CD4-positive, alpha-beta memory T cell (primary cell): ENCODE results near the gene INTS2. TPM values are rescaled to one million over a fixed set of nuclear protein-coding genes. Genes with fewer than 3 reads are reported as not detected.
"Not testable (repeated sequence)": the region's sequence is repeated elsewhere in the genome, so short reads cannot be mapped to it uniquely, and the experiment has no call there.

ENCODE experiments used
- CTCF ChIA-PET: fragments of 350-600 bp; sonication (Branson Sonifier 250); formaldehyde crosslinking; loops from one replicate; lab custom pipeline; 2021; ENCODE audit warnings: inconsistent platforms; ENCODE audit not compliant: partially characterized antibody; lab: Charles Lee
- POLR2A ChIA-PET: fragments of 350-600 bp; sonication (Branson Sonifier 250); formaldehyde crosslinking; loops from one replicate; lab custom pipeline; 2021; ENCODE audit not compliant: partially characterized antibody; lab: Charles Lee
- DNase-seq, 5 donors: peaks; one replicate each; pipeline versions ENCODE4 v3.0.0 to v3.0.0-alpha.2; 2020 to 2022; ENCODE audit warnings: mixed read lengths in 1 of 5
- H3K27ac ChIP-seq: one replicate; pipeline ENCODE4 v1.7.0; 2013; ENCODE audit warnings: low read depth, low read length
- H3K27me3 ChIP-seq: 2 replicates; pipeline ENCODE4 v1.7.0; 2013; ENCODE audit warnings: mild to moderate bottlenecking, low read length, moderate library complexity; ENCODE audit not compliant: insufficient read depth
- H3K36me3 ChIP-seq: 2 replicates; pipeline ENCODE4 v1.7.0; 2013; ENCODE audit warnings: mild to moderate bottlenecking, low read length, moderate library complexity; ENCODE audit not compliant: insufficient read depth
- H3K4me1 ChIP-seq: 2 replicates; pipeline ENCODE4 v1.7.0; 2013; ENCODE audit warnings: mild to moderate bottlenecking, low read length, moderate library complexity; ENCODE audit not compliant: insufficient read depth
- H3K4me3 ChIP-seq, 2 donors: one replicate each; pipeline ENCODE4 v1.7.0; 2013; ENCODE audit warnings: low read length in 2 of 2, mild to moderate bottlenecking in 1 of 2
- H3K9me3 ChIP-seq, 2 donors: one replicate each; pipeline ENCODE4 v1.7.0; 2013; ENCODE audit warnings: low read length in 2 of 2, control low read depth in 1 of 2; ENCODE audit not compliant: control insufficient read depth in 1 of 2
- H3K27ac Mint-ChIP-seq, 7 donors: one replicate each; pipeline ENCODE4 v1.8.0; 2020 to 2021; ENCODE audit warnings: mixed read lengths in 7 of 7, mild to moderate bottlenecking in 6 of 7, inconsistent platforms in 3 of 7, moderate library complexity in 3 of 7
- H3K27me3 Mint-ChIP-seq, 2 donors: one replicate each; pipeline ENCODE4 v1.8.0; 2020 to 2021; ENCODE audit warnings: mixed read lengths in 2 of 2
- H3K36me3 Mint-ChIP-seq, 2 donors: one replicate each; pipeline ENCODE4 v1.8.0; 2020 to 2021; ENCODE audit warnings: mixed read lengths in 2 of 2, inconsistent platforms in 1 of 2, mild to moderate bottlenecking in 1 of 2
- H3K4me1 Mint-ChIP-seq, 4 donors: one replicate each; pipeline ENCODE4 v1.8.0; 2020 to 2021; ENCODE audit warnings: mixed read lengths in 4 of 4, mild to moderate bottlenecking in 1 of 4
- H3K4me3 Mint-ChIP-seq, 8 donors: one replicate each; pipeline ENCODE4 v1.8.0; 2020 to 2021; ENCODE audit warnings: mixed read lengths in 8 of 8, mild to moderate bottlenecking in 7 of 8, moderate library complexity in 6 of 8, inconsistent platforms in 3 of 8
- H3K9me3 Mint-ChIP-seq, 8 donors: one replicate each; pipeline ENCODE4 v1.8.0; 2020 to 2021; ENCODE audit warnings: mixed read lengths in 8 of 8, mild to moderate bottlenecking in 5 of 8, inconsistent platforms in 3 of 8, moderate library complexity in 1 of 8
- intact Hi-C: fragments of 100-400 bp; cut with micrococcal nuclease; formaldehyde crosslinking; loops from one replicate; pipeline ENCODE4 v1.15.1; 2023
- polyA plus RNA-seq, 2 donors: library from polyadenylated mRNA; unstranded; fragments of 300-500 nt; fragmentation: Illumina TruSeq; gene quantifications; one replicate each; pipeline ENCODE4 v1.2.3, GENCODE V29; 2021
- total RNA-seq, 2 experiments: library from RNA; stranded (reverse); gene quantifications; one replicate each; pipeline ENCODE4 v1.2.3, GENCODE V29; 2021

Gene INTS2
- total and polyA plus RNA-seq, 4 experiments from 2014 or later = 3.9 to 18.7 (median 13.2) TPM

DNA sequence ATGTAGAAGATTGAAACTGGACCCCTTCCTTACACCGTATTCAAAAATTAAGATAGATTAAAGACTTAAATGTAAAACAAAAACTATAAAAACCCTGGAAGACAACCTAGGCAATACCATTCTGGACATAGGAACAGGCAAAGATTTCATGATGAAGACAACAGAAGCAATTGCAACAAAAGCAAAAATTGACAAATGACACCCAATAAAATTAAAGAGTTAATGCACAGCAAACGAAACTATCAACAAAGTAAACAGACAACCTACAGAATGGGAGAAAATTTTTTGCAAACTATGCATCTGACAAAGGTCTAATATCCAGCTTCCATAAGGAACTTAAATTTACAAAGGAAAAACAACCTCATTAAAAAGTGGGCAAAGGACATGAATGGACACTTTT is 101.6 kb downstream of the INTS2 start:
- POLR2A ChIA-PET, CTCF ChIA-PET, H3K9me3 ChIP-seq, H3K4me1 Mint-ChIP-seq, H3K4me3 Mint-ChIP-seq, H3K27me3 ChIP-seq, H3K36me3 ChIP-seq, H3K4me3 ChIP-seq, H3K4me1 ChIP-seq, H3K27me3 Mint-ChIP-seq, intact Hi-C loops, DNase-seq, H3K27ac ChIP-seq, H3K36me3 Mint-ChIP-seq, H3K27ac Mint-ChIP-seq, H3K9me3 Mint-ChIP-seq: not testable (repeated sequence)

DNA sequence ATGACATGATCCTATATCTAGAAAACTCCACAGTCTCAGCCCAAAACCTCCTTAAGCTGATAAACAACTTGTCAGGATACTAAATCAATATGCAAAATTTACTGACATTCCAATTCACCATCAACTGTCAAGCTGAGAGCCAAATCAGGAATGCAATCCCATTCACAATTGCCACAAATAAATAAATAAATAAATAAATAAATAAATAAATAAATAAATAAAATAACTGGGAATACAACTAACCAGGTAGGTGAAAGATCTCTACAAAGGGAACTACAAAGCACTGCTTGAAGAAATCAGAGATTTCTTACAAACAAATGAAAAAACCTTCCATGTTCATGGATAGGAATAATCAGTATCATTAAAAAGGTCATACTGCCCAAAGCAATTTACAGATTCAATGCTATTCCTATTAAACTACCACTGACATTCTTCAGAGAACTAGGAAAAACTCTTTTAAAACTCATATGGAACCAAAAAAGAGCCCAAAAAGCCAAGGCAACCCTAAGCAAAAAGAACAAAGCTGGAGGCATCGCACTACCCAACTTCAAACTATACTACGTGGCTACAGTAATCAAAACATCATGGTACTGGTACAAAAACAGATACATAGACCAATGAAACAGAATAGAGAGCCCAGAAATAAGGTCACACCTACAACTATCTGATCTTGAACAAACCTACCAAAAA is 102.2 kb downstream of the INTS2 start:
- H3K4me3 ChIP-seq = no peak overlapping the region
- CTCF ChIA-PET = no interaction called here
- intact Hi-C loops = no loop called here
- peaks cover 0 to 2% (median under 1%) of the 10 kb centered on the region in 8 donors for H3K9me3 Mint-ChIP-seq
- peaks cover 0 to 2% (median 0%) of the 10 kb centered on the region in 4 donors for H3K4me1 Mint-ChIP-seq
- peaks cover 0 to 1% of the 10 kb centered on the region in 2 donors for H3K27me3 Mint-ChIP-seq
- no peak for DNase-seq
- H3K36me3 Mint-ChIP-seq = peaks cover 0 to 7% of the 10 kb centered on the region in 2 donors
- POLR2A ChIA-PET = no interaction called here
- no peak overlapping the region for H3K27ac ChIP-seq
- no peak overlapping the region for H3K4me3 Mint-ChIP-seq
- no peak overlapping the region for H3K27ac Mint-ChIP-seq
- H3K9me3 ChIP-seq = no peaks in the 10 kb centered on the region
- no peaks in the 10 kb centered on the region for H3K36me3 ChIP-seq
- H3K27me3 ChIP-seq = no peaks in the 10 kb centered on the region
- no peaks in the 10 kb centered on the region for H3K4me1 ChIP-seq

DNA sequence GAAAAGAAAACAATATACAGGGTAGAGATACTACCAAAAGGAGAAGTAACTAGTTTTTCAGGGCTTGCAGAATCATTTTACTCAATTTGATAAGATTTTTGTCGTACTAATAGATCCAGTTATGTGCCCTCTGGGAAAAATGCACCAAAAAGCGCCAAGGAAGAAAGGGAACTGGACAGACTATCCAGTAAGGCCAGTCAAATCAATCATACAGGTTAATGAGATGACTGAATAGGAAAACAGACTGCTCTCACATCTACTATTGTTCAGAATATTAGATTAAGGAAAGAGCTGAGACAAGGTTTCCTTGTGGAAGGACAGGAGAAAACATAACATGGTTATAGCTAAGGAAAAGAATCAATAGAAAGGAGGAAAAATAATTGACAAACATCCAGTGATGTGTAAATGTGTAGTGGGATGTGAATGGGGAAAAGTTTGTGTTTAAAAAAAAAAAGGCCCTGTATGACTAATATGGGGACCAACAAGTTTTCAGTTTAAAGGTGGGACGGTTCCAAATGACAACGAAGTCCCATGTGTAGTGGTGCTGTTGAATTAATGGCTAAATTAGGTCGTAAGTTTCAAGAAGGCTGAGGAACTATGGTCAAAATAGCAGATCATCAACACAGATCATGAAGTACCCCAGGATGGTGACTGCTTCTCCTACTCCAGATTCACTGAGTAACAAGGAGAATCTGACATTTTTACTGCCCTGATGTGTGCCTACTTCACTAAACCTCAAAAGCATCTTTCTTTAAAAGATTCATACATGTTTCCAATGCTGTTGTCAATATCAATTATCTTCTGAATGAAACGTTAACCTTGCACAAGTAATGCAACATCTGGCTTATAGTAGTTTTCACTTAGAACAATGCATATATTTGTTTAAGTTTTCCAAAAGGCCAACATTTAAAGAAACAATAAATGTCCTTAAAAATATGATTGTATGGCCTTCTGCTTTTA is 105.2 kb downstream of the INTS2 start:
- Mint-ChIP-seq H3K27ac (no peak overlapping the region), H3K36me3 (peaks cover 0 to 7% of the 10 kb centered on the region in 2 donors), H3K4me3 (no peak overlapping the region), H3K9me3 (peaks cover 0 to 7% (median under 1%) of the 10 kb centered on the region in 8 donors), H3K27me3 (peaks cover 0 to 1% of the 10 kb centered on the region in 2 donors), H3K4me1 (peaks cover 0 to 2% (median 0%) of the 10 kb centered on the region in 4 donors)
- Histone ChIP-seq H3K4me3 (no peak overlapping the region), H3K27ac (no peak overlapping the region), H3K27me3 (no peaks in the 10 kb centered on the region), H3K4me1 (no peaks in the 10 kb centered on the region), H3K9me3 (no peaks in the 10 kb centered on the region), H3K36me3 (no peaks in the 10 kb centered on the region)
- ChIA-PET POLR2A (no interaction called here), CTCF (no interaction called here)
- no peak for DNase-seq
- intact Hi-C loops = no loop called here

DNA sequence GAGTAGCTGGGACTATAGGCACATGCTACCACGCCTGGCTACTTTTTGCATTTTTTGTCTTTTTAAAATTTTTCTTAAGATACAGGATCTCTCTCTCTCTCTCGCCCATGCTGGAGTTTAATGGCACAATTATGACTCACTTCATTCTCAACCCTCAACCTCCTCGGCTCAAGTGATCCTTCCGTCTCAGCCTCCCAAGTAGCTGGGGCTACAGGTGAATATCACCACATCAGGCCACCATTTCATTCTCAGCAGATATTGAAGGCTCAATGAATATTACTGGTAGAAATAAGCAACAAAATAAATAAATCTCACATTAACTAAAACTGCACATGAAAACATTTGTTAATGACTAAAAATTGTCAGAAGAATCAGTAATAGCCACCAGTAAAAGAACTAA is 106.1 kb downstream of the INTS2 start:
- no peak overlapping the region for H3K27ac Mint-ChIP-seq
- intact Hi-C loops = no loop called here
- ChIA-PET CTCF (no interaction called here), POLR2A (no interaction called here)
- peaks cover 0 to 2% (median under 1%) of the 10 kb centered on the region in 4 donors for H3K4me1 Mint-ChIP-seq
- H3K9me3 Mint-ChIP-seq = peaks cover 0 to 7% (median under 1%) of the 10 kb centered on the region in 8 donors
- DNase-seq = no peak
- no peak overlapping the region for H3K4me3 Mint-ChIP-seq
- Histone ChIP-seq H3K9me3 (no peaks in the 10 kb centered on the region), H3K4me1 (no peaks in the 10 kb centered on the region), H3K27me3 (no peaks in the 10 kb centered on the region), H3K36me3 (no peaks in the 10 kb centered on the region), H3K27ac (no peak overlapping the region), H3K4me3 (no peak overlapping the region)
- peaks cover 0 to 4% of the 10 kb centered on the region in 2 donors for H3K36me3 Mint-ChIP-seq
- H3K27me3 Mint-ChIP-seq = peaks cover 0 to 1% of the 10 kb centered on the region in 2 donors

DNA sequence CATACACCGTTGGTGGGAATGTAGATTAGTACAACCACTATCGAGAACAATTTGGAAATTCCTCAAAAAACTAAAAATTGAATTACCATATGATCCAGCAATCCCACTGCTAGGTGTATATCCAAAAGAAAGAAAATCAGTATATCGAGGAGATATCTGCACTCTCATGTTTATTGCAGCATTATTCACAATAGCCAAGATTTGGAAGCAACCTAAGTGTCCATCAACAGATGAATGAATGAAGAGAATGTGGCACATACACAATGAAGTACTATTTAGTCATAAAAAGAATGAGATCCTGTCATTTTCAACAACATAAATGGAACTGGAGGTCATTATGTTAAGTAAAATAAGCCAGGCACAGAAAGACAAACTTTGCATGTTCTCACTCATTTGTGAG is 108.5 kb downstream of the INTS2 start:
- H3K27ac Mint-ChIP-seq, H3K4me1 Mint-ChIP-seq, CTCF ChIA-PET, H3K36me3 Mint-ChIP-seq, H3K4me1 ChIP-seq, H3K27ac ChIP-seq, H3K9me3 ChIP-seq, DNase-seq, H3K9me3 Mint-ChIP-seq, H3K27me3 Mint-ChIP-seq, H3K4me3 ChIP-seq, H3K27me3 ChIP-seq, intact Hi-C loops, H3K36me3 ChIP-seq, H3K4me3 Mint-ChIP-seq, POLR2A ChIA-PET: not testable (repeated sequence)

DNA sequence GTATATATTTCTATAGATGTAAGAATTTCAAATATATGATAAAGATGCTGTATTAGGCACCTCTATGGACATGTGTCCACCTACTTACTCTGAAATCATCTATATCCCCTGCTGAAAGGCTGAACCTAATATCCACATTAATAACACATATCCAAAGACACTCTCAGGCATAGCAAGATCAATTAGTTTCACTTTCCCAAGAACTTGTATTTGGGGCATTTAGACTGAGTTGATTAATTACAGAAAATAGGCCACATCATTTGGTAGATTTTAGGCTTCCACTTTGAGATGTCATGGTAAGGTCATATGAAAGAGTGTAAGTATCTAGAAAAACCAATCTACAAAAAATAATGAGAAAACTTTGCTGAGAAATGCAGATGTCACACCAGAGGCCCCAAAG is 109.6 kb downstream of the INTS2 start:
- Histone ChIP-seq H3K4me3 (no peak overlapping the region), H3K4me1 (no peaks in the 10 kb centered on the region), H3K27me3 (no peaks in the 10 kb centered on the region), H3K27ac (no peak overlapping the region), H3K9me3 (no peaks in the 10 kb centered on the region), H3K36me3 (no peaks in the 10 kb centered on the region)
- H3K27ac Mint-ChIP-seq = no peak overlapping the region
- POLR2A ChIA-PET = no interaction called here
- H3K4me3 Mint-ChIP-seq = peak overlapping the region in 1 of 8 donors; percentile 7
- intact Hi-C loops = no loop called here
- no peak for DNase-seq
- H3K36me3 Mint-ChIP-seq = peaks cover 0 to 4% of the 10 kb centered on the region in 2 donors
- H3K27me3 Mint-ChIP-seq = peaks cover 0 to 1% of the 10 kb centered on the region in 2 donors
- CTCF ChIA-PET = no interaction called here
- H3K4me1 Mint-ChIP-seq = peaks cover 0 to 4% (median under 1%) of the 10 kb centered on the region in 4 donors
- H3K9me3 Mint-ChIP-seq = peaks cover 0 to 7% (median under 1%) of the 10 kb centered on the region in 8 donors

DNA sequence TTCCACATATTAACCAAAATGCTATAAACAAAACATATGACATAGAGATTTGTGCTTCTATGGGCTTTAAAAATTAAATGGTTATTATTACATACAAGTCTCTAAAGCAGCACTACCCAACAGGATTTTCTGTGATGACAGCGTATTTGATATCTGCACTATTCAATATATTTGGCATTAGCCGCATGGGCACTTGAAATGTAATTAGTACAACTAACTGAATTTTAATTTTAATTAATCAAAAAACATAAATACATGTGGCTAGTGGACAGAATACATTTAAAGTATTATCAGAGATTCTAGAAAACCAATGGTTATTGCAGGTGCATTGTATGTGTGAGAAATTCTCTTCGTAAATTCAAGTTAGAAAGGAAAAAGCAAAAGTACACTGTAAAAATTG is 110.3 kb downstream of the INTS2 start:
- Histone ChIP-seq H3K36me3 (no peaks in the 10 kb centered on the region), H3K27ac (no peak overlapping the region), H3K9me3 (no peaks in the 10 kb centered on the region), H3K27me3 (no peaks in the 10 kb centered on the region), H3K4me1 (no peaks in the 10 kb centered on the region), H3K4me3 (no peak overlapping the region)
- CTCF ChIA-PET = no interaction called here
- H3K36me3 Mint-ChIP-seq = peaks cover 0 to 4% of the 10 kb centered on the region in 2 donors
- H3K9me3 Mint-ChIP-seq = peaks cover 0 to 7% (median under 1%) of the 10 kb centered on the region in 8 donors
- intact Hi-C loops = no loop called here
- DNase-seq = no peak
- H3K4me3 Mint-ChIP-seq = no peak overlapping the region
- H3K4me1 Mint-ChIP-seq = peaks cover 0 to 4% (median under 1%) of the 10 kb centered on the region in 4 donors
- H3K27me3 Mint-ChIP-seq = peaks cover 0 to 1% of the 10 kb centered on the region in 2 donors
- POLR2A ChIA-PET = no interaction called here
- H3K27ac Mint-ChIP-seq = no peak overlapping the region
